Neural cell (in vitro differentiated cells): ENCODE data around the gene PGBD1. TPM values are rescaled to one million over a fixed set of nuclear protein-coding genes. Genes with fewer than 3 reads are reported as not detected.
A peak's percentile ranks its signal among the peaks of the same experiment; 100 is the strongest.

Experiments used
- H2AFZ ChIP-seq: fragments of 200-600, 300-800 bp; sonication (generic), shearing (Covaris generic); 2 replicates; pipeline ENCODE4 v1.6.0; 2014; ENCODE audit warnings: low read depth, mild to moderate bottlenecking, antibody characterized with exemption, low read length, moderate library complexity
- H3F3A ChIP-seq: fragments of 200-600 bp; shearing (Covaris generic); 2 replicates; pipeline ENCODE4 v1.6.1; 2016; ENCODE audit warnings: mild to moderate bottlenecking, moderate library complexity, mixed read lengths, antibody characterized with exemption, low read length; ENCODE audit not compliant: insufficient read depth, poor library complexity, severe bottlenecking
- H3K27ac ChIP-seq: fragments of 200-600, 300-800 bp; sonication (generic), shearing (Covaris generic); 2 replicates; pipeline ENCODE4 v1.5.1; 2014; ENCODE audit warnings: mild to moderate bottlenecking, low read length, moderate library complexity
- H3K27me3 ChIP-seq: fragments of 300-800, 200-600 bp; sonication (generic), shearing (Covaris generic); 2 replicates; pipeline ENCODE4 v1.6.0; 2014; ENCODE audit warnings: mild to moderate bottlenecking, low read depth, low read length, moderate library complexity; ENCODE audit not compliant: insufficient read depth
- H3K36me3 ChIP-seq: fragments of 300-800, 200-600 bp; sonication (generic), shearing (Covaris generic); 2 replicates; pipeline ENCODE4 v1.5.1; 2014; ENCODE audit warnings: mild to moderate bottlenecking, antibody characterized with exemption, low read length, moderate library complexity; ENCODE audit not compliant: insufficient read depth
- H3K4me2 ChIP-seq: fragments of 300-800, 200-600 bp; sonication (generic), shearing (Covaris generic); 2 replicates; pipeline ENCODE4 v1.6.0; 2014; ENCODE audit warnings: mild to moderate bottlenecking, low read length
- H3K4me3 ChIP-seq: fragments of 300-800, 200-600 bp; sonication (generic), shearing (Covaris generic); 2 replicates; pipeline ENCODE4 v1.5.1; 2014; ENCODE audit warnings: mild to moderate bottlenecking, low read length, moderate library complexity
- H3K79me2 ChIP-seq: fragments of 200-600 bp; shearing (Covaris generic); replicated peaks from 2 replicates; pipeline ENCODE4 v1.6.0; 2014; ENCODE audit warnings: mild to moderate bottlenecking, low read length, moderate library complexity; ENCODE audit not compliant: insufficient read depth
- H3K9ac ChIP-seq: fragments of 300-800, 200-600 bp; sonication (generic), shearing (Covaris generic); 2 replicates; pipeline ENCODE4 v1.6.1; 2016; ENCODE audit warnings: mild to moderate bottlenecking, low read length, mixed read lengths
- H3K9me2 ChIP-seq: fragments of 200-600 bp; shearing (Covaris generic); 2 replicates; pipeline ENCODE4 v1.6.1; 2016; ENCODE audit warnings: mild to moderate bottlenecking, low read length, mixed read lengths; ENCODE audit not compliant: insufficient read depth
- H3K9me3 ChIP-seq: fragments of 200-600, 300-800 bp; sonication (generic), shearing (Covaris generic); 2 replicates; pipeline ENCODE4 v1.6.1; 2016; ENCODE audit warnings: mild to moderate bottlenecking, mixed run types, low read length, moderate library complexity, mixed read lengths
- H4K20me1 ChIP-seq: fragments of 200-600 bp; shearing (Covaris generic); 2 replicates; pipeline ENCODE4 v1.6.1; 2016; ENCODE audit warnings: mild to moderate bottlenecking, mixed run types; ENCODE audit not compliant: insufficient read depth
- EP300 ChIP-seq: fragments of 450-650 bp; conservative IDR thresholded peaks from 2 replicates; pipeline ENCODE4 v1.6.1; 2014; ENCODE audit warnings: antibody characterized with exemption, mild to moderate bottlenecking, moderate library complexity; ENCODE audit not compliant: poor library complexity, severe bottlenecking
- EZH2 ChIP-seq: fragments of 200-600, 300-800 bp; shearing (Covaris generic), sonication (generic); IDR thresholded peaks from 2 replicates; pipeline ENCODE4 v1.6.1; 2014; ENCODE audit warnings: antibody characterized with exemption, low read length, borderline replicate concordance, mild to moderate bottlenecking; ENCODE audit not compliant: insufficient read depth, poor library complexity, severe bottlenecking
- MXI1 ChIP-seq: fragments of 450-650 bp; conservative IDR thresholded peaks from 2 replicates; pipeline ENCODE4 v1.6.1; 2014; ENCODE audit warnings: antibody characterized with exemption, mild to moderate bottlenecking; ENCODE audit not compliant: poor library complexity, severe bottlenecking
- POLR2AphosphoS5 ChIP-seq: IDR thresholded peaks from 2 replicates; pipeline ENCODE4 v1.6.1; 2012
- RAD21 ChIP-seq: fragments of 450-650 bp; conservative IDR thresholded peaks from 2 replicates; pipeline ENCODE4 v1.6.1; 2014; ENCODE audit warnings: antibody characterized with exemption, mild to moderate bottlenecking, moderate library complexity
- SMC3 ChIP-seq: fragments of 450-650 bp; conservative IDR thresholded peaks from 2 replicates; pipeline ENCODE4 v1.6.1; 2014; ENCODE audit warnings: antibody characterized with exemption, mild to moderate bottlenecking, moderate library complexity; ENCODE audit not compliant: poor library complexity
- TAF1 ChIP-seq: IDR thresholded peaks from 2 replicates; pipeline ENCODE4 v1.6.1; 2012; ENCODE audit warnings: low read depth
- polyA plus RNA-seq: library from polyadenylated mRNA; depleted of rRNA; stranded (reverse); fragments of >200 nt; gene quantifications from 2 replicates; pipeline ENCODE4 v1.2.3, GENCODE V29; 2014
- small RNA-seq, 3 experiments: library from RNA; depleted of rRNA; stranded (forward); fragments of <200 nt; gene quantifications; one replicate each; pipeline ENCODE3, GENCODE V24; 2012
- TF ChIP-seq, protein P1 (sequence below): fragments of 450-650 bp; IDR thresholded peaks from 2 replicates; pipeline ENCODE4 v1.5.1; 2014; ENCODE audit warnings: antibody characterized with exemption, mild to moderate bottlenecking, moderate library complexity; ENCODE audit not compliant: poor library complexity, severe bottlenecking
- TF ChIP-seq, protein P2 (sequence below): IDR thresholded peaks from 2 replicates; pipeline ENCODE4 v1.6.1; 2012; ENCODE audit warnings: borderline replicate concordance

The PGBD1 gene
- polyA plus RNA-seq, 1 donor from 2014 or later, result 32.3 TPM

DNA sequence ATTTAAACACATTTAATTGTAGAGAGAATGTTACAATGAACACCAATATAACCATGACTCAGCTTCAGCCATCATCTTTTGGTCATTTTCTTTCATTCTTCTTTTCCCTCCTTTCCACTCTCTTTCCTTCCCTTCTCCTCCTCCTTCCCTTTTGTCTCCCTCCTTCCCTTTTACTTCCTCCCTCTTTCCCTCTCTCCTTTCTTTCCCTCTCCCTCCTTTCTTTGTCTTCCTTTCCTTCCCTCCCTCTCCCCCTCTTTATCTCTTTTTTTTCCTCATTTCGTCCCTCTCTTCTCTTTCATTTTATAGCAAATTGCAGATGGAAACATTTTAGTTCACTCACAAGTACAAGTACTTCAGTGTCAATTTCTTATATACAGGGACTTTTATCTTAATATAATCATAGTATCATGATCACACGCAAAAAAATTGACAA, 70.1 kb downstream of the PGBD1 start:
- Histone ChIP-seq H4K20me1 (no peaks in the 10 kb centered on the region), H3K9me2 (no peaks in the 10 kb centered on the region), H3K27me3 (no peaks in the 10 kb centered on the region), H3F3A (peaks cover 3% of the 10 kb centered on the region), H3K9me3 (no peaks in the 10 kb centered on the region), H3K27ac (no peak overlapping the region), H3K4me2 (peak overlapping the region; percentile 89), H3K79me2 (peaks cover 30% of the 10 kb centered on the region), H2AFZ (no peak overlapping the region), H3K9ac (no peak overlapping the region), H3K36me3 (no peaks in the 10 kb centered on the region), H3K4me3 (peak overlapping the region; percentile 74)
- TF ChIP-seq EZH2 (no peak), POLR2AphosphoS5 (no peak), EP300 (no peak), TAF1 (no peak), MXI1 (no peak), RAD21 (no peak), SMC3 (no peak)
- TF ChIP-seq, protein P1, sequence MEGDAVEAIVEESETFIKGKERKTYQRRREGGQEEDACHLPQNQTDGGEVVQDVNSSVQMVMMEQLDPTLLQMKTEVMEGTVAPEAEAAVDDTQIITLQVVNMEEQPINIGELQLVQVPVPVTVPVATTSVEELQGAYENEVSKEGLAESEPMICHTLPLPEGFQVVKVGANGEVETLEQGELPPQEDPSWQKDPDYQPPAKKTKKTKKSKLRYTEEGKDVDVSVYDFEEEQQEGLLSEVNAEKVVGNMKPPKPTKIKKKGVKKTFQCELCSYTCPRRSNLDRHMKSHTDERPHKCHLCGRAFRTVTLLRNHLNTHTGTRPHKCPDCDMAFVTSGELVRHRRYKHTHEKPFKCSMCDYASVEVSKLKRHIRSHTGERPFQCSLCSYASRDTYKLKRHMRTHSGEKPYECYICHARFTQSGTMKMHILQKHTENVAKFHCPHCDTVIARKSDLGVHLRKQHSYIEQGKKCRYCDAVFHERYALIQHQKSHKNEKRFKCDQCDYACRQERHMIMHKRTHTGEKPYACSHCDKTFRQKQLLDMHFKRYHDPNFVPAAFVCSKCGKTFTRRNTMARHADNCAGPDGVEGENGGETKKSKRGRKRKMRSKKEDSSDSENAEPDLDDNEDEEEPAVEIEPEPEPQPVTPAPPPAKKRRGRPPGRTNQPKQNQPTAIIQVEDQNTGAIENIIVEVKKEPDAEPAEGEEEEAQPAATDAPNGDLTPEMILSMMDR, result no peak
- TF ChIP-seq, protein P2, sequence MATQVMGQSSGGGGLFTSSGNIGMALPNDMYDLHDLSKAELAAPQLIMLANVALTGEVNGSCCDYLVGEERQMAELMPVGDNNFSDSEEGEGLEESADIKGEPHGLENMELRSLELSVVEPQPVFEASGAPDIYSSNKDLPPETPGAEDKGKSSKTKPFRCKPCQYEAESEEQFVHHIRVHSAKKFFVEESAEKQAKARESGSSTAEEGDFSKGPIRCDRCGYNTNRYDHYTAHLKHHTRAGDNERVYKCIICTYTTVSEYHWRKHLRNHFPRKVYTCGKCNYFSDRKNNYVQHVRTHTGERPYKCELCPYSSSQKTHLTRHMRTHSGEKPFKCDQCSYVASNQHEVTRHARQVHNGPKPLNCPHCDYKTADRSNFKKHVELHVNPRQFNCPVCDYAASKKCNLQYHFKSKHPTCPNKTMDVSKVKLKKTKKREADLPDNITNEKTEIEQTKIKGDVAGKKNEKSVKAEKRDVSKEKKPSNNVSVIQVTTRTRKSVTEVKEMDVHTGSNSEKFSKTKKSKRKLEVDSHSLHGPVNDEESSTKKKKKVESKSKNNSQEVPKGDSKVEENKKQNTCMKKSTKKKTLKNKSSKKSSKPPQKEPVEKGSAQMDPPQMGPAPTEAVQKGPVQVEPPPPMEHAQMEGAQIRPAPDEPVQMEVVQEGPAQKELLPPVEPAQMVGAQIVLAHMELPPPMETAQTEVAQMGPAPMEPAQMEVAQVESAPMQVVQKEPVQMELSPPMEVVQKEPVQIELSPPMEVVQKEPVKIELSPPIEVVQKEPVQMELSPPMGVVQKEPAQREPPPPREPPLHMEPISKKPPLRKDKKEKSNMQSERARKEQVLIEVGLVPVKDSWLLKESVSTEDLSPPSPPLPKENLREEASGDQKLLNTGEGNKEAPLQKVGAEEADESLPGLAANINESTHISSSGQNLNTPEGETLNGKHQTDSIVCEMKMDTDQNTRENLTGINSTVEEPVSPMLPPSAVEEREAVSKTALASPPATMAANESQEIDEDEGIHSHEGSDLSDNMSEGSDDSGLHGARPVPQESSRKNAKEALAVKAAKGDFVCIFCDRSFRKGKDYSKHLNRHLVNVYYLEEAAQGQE, result no peak

Small RNAs within 50 kb of the gene (small RNA-seq; reads per million reads assigned to genes)
- gene AL021997.1, result 0 reads per million in 3 experiments
- 0 reads per million in 3 experiments for gene AL021997.2

Other genes starting within 250 kb of the PGBD1 start
- gene ZNF165, start 201.0 kb upstream of the PGBD1 start, polyA plus RNA-seq, result 1.4 and 1.6 TPM in 2 replicates
- 31.9 and 36.6 TPM in 2 replicates for gene ZSCAN16, start 157.0 kb upstream of the PGBD1 start, polyA plus RNA-seq
- gene ZKSCAN8, start 139.7 kb upstream of the PGBD1 start, polyA plus RNA-seq, result 17.2 and 22.0 TPM in 2 replicates
- gene ZSCAN9, start 56.3 kb upstream of the PGBD1 start, polyA plus RNA-seq, result 102 and 113 TPM in 2 replicates
- gene ZKSCAN4, start 29.3 kb upstream of the PGBD1 start, polyA plus RNA-seq, result 8.3 and 12.6 TPM in 2 replicates
- not detected in 2 replicates for gene NKAPL, start 22.3 kb upstream of the PGBD1 start, polyA plus RNA-seq
- gene ZSCAN26, start 14.4 kb upstream of the PGBD1 start, polyA plus RNA-seq, result 86.9 and 91.2 TPM in 2 replicates
- 2.6 and 7.5 TPM in 2 replicates for gene ZSCAN31, start 54.6 kb downstream of the PGBD1 start, polyA plus RNA-seq
- gene ZKSCAN3, start 68.4 kb downstream of the PGBD1 start, polyA plus RNA-seq, result 14.9 and 15.8 TPM in 2 replicates
- 20.3 and 20.6 TPM in 2 replicates for gene ZSCAN12, start 118.2 kb downstream of the PGBD1 start, polyA plus RNA-seq
- gene ZSCAN23, start 161.9 kb downstream of the PGBD1 start, polyA plus RNA-seq, result 14.7 and 17.4 TPM in 2 replicates
- gene GPX6, start 234.2 kb downstream of the PGBD1 start, polyA plus RNA-seq, result not detected in 2 replicates
- not detected in 2 replicates for gene GPX5, start 244.3 kb downstream of the PGBD1 start, polyA plus RNA-seq